ENCODE data around the gene DNMT3B.
"Not testable (repeated sequence)": the region's sequence is repeated elsewhere in the genome, so short reads cannot be mapped to it uniquely, and the experiment has no call there.

DNMT3B gene

DNA sequence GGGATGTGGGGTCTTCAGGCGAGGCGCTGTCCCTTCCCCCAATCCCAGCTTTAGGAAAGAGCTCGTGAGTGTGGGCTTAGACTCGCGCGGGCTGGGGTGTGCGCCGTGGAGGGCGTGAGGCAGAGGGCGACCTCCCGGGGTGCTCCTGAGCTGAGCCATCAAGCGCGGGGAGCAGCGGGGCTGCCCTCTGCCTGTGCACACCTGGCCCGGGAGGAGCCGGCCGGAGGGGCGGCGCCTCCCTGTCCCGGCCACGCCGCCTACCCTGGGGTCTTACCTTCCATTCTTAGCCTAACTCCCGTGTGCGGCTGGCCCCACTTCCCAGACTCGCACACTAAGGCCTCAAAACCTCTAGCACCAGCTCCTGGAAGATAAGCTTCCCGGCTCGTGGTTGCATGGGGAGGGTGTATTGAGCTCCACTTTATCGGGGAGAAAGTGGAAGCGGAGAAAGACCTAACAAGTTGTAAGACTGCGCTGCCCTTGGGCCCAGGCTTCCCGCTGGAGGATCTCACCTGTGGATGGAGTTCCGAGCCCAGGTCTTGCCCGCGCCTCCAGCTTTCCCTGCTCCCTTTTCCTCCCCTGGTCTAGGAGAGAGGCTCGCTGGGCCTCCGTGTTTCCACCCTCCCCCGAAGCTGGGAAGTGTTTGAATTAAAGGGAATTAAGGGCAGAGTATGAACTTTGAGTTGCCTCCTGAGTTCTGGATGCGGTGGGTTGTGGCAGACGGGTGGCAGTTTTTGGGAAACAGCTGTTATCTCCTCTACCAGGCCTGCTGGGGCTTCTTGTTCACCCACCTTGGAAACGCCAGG is 1.2 kb downstream of the DNMT3B start:
- DNase-seq, result no peak

DNA sequence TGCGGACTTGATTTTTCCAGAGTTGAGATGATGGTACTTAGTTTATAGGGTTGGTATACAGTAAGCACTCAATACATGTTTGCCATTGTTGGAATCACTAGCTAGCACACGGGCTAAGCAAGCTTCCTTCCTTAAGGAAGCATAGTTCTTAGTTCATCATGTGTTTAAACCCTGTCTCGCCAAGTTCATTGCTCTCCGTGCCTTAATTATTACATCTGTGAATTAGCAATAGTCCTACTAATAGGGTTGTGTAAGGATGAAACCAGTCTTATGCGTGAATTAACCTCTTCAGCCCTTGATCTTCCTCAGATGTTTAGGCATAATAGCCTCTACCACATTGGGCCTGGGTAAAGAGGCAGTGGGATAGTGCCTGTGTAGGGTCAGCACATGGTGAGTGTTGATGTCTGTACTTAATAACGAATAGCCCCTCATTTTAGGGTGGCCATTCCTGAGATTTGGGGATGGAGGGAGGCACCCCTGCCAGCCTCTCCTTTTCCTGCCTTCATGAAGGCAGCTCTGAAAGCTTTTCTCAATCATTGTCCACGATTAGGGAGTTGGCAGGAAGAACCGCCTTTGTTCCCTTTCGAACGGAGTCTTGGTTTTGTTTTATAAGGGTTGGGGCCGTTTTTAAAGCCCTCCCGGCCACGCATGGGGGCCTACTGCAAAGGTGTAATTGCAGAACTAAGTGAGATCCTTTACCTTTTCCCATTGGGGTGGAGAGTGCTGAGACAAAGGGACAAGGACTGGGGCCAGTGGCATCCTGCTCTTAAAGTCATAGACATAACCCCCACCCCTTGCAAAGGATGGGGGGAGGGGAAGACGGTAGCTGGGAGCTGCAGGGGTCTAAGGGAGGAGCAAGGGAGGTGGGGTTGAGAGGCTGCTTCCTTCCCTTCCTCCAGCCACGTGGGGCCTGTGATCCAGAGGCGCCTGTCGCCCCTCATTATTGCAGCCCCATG is 2.1 kb downstream of the DNMT3B start:
- DNase-seq, result no peak

DNA sequence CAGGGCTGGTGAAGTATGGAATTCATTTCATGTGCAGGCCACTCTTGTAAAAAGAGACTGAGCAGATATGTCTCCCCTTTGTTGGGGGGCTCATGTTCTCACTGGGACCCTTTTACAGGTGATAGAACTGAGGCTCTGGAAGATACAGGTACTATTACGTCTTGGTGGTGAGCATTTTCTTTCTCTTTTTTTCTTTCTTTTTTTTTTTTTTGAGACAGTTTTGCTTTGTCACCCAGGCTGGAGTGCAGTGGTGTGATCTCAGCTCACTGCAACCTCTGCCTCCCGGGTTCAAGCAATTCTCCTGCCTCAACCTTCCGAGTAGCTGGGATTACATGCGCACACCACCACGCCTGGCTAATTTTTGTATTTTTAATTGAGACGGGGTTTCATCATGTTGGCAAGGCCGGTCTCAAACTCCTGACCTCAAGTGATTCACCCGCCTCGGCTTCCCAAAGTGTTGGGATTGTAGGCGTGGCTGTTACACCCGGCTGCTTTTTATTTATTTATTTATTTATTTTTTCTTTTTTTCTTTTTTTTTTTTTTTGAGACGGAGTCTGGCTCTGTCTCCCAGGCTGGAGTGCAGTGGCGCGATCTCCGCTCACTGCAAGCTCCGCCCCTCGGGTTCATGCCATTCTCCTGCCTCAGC is 3.2 kb downstream of the DNMT3B start:
- DNase-seq, result not testable (repeated sequence)

DNA sequence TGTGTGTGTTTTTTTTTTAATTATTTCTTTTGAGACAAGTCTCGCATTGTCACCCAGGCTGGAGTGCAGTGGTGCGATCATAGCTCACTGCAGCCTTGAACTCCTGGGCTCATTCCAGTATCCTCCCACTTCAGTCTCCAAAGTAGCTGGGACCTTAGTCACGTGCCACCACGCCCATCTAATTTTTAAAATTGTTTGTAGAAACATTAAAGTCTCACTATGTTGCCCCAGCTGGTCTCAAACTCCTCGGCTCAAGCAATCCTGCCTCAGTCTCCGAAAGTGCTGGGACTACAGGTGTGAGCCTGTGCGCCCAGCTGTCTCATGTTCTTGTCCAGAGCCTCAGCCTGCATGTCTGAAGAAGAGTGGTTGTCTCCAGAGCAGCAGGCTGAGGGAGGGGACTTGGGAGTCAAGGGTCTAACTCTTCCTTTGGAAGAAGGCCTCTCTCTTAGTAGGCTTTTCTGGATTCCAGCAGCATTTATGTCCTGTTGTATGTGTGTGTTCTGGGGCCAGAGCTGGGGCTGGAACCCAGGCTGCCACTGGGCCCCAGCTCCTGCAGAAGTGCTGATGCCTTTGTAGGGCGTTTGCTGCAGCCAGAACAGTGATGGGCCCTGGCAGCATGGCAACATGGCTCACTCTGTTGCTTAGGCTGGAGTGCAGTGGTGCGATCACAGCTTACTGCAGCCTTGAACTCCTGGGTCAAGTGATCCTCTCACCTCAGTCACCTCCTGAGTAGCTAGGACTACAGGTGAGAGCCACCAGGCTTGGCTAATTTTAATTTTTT is 5.4 kb downstream of the DNMT3B start:
- DNase-seq, result no peak

DNA sequence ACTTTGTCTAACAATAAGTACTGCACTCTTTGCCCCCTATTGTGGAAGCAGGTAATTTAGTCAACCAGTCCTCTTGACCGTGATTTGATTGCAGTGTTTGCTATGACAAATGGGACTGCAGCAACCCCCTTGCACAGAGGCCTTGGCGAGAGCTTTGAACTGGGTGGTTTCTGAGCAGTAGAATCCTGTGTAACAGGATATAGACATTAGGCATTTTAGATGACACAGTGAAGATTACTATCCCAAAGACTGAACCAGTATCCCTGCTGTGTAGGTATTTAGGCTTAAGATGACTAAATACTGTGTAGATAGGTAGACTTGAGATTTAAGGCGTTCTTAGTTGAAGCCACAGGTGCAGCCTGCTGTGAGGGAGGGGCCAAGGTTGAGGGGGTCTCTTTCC is 9.9 kb downstream of the DNMT3B start:
- no peak for DNase-seq

DNA sequence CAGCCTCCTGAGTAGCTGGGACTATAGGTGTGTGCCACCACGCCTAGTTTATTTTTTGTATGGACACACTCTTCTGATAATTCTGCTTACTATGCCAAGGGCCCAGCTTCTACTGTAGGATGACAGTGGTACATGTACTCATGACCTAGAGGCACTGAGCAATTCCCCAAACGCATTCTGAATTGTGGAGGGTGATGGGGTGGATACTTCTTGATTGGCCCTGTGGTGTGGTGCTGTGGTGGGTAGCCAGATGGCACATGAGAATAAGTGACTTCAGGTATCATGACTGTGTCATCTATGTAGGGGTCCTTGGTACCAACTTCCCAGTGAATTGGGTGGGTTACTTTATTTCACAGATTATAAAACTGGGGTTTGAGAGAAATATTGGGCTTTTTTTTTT is 11.0 kb downstream of the DNMT3B start:
- DNase-seq, result no peak

DNA sequence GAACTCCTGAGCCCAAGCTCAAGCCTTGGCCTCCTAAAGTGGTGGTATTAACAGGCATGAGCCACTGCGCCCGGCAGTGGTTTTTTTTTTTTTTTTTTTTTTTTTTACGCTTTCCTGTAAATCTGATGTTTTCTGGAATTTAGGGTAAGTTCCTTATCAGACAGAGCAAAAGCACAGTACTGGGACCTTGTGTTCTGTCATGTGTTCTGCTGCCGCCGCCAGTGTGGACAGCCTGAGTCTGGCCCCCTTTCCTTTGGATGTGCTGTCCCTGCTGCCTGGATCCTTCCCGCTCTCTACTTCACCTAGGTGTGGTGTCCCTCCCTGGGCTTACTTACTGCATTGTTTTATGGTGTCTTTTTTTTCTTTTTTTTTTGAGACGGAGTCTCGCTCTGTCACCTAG is 11.7 kb downstream of the DNMT3B start:
- no peak for DNase-seq

DNA sequence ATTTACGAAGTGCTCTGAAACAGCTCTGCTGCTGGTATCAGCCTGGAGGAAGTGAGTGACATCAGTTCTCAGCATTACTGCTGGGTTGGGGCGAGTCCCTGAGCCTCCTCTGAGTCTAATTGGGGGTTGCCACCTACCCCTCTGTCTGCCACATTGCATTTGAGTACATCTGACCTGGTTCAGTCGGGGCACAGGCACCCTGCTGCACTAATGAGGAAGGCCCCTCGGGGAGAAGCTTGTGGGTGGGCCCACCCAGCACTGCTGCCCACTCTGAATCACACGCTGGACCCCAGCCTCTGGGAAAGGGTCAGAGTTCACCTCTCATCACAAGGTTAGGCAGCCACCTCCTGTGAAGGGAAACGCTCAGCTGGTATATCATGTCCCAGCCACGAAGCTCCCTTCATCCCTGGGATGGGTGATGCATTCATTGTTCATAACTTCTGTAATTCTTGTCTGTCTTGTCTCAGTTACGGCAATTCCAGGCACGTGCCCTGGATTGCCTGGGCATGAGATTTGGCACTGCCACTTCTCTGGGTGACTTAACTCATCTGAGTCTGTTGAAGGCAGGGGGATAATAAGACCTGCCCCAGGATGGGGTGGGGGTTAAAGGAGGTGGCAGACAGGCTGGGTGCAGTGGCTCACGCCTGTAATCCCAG is 13.3 kb downstream of the DNMT3B start:
- DNase-seq, result no peak

DNA sequence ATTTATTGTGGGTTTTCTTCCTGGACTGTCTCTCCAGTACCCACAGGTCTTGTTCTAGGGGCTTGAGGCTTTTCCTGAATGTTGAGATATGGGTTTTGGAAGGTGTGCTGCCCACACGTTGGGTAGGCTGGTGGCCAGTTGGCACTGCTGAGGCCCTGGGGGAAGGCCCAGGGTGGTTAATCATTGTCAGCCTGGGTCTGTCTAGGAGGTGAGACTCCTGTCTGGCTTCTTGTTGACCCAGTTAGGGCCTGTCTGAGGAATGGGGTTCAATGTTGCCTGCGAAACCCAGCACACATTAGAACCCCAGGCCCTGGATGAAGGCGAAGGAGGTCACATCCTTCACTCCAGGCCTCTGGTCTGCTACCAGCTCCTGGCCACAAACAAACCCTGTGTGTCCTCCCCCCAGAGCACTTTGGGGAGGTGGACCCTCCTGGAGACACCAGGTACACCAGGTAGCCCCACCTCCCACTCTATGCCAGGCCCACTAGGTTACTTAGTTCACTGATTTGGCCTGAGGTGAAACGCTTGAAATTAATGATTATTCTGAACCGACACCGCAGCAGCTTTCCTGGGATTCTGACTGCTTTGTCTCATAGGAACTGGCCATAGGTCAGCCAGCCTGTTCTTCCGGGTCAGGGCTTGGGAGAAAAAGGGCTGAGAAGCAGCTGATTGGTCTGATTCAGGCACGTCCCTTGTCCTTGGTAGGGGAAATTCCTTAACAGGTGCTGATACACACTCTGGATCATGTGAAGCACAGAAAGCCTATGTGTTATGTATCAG is 15.2 kb downstream of the DNMT3B start:
- DNase-seq, result no peak

DNA sequence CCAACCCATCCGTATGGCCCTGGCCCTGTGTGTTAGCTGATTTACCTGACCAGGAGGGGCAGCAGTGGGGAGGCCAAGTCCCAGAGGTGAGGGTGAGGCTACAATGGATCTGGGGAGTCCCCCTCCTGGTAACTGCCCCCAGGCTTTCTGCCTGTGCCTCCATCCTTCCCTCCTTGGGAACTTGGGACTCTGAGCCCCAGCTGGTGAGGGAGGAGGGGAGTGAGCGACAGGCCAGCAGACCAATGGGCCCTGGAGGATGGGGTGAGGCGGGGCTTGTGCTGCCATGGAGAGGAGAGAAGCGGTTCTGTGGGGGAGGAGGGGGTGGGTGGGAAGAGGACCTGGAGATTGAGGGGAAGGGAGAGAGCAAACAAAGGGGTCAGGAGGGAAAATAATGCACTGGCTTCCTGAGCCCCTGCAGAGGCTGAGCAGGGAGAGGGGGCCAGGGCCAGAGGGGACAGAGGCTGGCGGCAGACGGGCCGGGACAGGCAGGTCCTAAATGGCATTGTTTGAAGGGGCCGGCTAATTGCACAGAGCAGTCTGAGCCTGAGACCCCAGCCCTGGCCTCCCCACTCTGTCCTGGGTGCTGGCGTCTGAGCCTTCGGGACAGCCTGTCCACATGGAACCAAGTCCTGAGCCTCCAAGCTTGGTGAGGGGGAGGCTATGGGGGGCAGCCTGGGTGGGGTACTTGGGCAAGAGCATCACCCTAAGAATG is 17.5 kb downstream of the DNMT3B start:
- DNase-seq, result no peak

DNA sequence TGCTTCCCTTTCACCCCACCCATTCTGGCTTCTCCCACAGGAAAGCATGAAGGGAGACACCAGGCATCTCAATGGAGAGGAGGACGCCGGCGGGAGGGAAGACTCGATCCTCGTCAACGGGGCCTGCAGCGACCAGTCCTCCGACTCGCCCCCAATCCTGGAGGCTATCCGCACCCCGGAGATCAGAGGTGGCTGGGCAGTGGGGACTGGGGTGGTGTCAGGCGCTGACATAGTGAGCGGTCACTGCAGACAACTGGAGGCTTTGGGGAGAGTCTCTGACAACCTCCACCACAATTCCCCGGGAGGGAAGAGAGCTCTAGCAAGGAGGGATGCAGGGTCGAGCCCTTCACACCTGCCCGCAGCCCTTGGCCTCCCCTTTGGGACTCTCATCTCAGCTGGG is 18.1 kb downstream of the DNMT3B start:
- no peak for DNase-seq

DNA sequence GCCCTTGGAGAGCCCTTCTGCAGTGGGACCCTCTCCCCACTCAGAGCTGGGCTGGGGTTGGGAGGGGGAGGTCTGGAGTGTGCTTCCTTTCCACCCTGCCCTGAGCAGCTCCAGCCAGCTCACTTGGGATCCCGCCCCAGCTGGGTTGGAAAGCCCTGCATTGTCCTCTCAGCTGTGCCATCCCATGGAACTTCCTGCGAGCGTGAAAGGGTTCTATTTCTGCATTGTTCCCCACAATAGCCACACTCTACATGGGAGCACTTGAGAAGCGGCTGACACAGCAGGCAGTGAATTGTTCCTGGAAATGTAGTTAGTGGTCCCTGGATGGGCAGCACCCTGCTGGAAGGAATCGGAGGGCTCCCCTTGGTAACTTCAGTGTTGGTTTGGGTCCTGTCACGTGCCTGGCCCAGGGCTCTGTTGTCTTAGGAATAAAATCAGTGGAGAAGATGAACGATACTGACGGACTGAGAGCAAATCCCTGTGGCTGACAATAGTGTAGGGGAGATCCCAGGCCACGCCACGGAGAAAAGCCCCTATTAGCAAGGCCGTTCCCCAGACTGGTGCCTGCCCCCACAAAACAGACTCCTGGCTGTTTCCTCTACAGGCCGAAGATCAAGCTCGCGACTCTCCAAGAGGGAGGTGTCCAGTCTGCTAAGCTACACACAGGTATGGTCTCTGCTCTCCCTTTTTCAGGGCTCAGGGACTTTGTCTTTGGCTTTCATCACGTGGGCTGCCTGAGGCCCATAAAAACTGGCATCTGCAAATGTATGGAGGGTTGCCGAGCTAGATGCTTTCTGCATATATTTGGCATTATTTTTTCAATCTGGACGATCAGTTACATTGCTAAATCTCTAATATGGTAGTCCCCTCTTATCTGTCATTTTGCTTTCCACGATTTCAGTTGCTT is 18.8 kb downstream of the DNMT3B start:
- DNase-seq, result no peak

DNA sequence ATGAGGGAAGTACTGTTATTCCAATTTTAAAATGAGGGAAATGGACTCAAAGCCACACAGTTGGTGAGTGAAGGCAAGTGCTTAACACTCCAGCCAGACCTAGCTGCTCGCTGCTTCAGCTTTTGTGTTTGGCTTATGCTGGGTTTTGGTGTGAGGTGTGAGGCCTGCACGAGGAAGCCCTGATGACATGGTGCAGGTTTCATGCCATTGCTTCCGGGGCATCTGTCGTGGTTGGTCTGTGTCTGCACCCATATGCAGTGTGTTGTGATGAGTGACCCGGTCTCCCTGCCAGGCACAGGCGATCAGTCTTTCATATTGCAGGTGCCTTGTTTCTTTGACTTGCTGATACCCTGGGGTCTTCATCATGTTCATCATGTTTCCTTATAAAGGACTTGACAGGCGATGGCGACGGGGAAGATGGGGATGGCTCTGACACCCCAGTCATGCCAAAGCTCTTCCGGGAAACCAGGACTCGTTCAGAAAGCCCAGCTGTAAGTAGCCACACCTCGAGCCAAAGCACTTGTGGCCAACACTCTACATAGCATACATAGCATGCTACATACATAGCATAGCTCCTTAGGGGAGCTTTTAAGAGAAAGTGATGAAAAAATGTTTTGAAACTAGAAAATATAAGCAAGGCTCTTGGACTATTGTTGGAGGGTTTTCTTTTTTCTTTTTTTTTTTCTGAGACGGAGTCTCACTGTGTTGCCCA is 22.3 kb downstream of the DNMT3B start:
- DNase-seq, result no peak

DNA sequence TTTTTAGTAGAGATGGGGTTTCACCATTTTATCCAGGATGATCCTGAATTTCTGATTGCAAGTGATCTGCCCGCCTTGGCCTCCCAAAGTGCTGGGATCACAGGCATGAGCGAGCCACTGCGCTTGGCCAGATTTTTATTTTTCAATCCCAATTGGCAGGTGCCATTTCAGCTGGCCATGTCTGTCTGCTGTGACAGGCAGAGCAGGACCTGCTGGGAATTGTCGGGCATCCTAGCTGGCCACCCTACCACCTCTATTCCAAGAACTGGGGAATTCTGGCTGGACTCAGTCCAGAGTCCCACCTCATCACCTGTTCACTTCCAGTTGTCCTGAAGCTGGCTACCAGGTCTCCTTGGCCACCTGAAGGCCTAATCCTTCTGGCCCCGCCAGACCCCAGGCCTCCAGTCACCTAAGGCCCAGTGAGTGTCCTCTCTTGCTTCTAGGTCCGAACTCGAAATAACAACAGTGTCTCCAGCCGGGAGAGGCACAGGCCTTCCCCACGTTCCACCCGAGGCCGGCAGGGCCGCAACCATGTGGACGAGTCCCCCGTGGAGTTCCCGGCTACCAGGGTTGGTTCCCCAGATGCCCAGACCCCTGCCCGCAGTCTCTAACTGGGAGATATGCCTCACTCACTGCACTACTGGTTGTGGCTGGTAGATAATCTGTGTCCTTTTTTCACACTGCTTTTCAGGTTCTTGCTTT is 24.0 kb downstream of the DNMT3B start:
- DNase-seq, result no peak

DNA sequence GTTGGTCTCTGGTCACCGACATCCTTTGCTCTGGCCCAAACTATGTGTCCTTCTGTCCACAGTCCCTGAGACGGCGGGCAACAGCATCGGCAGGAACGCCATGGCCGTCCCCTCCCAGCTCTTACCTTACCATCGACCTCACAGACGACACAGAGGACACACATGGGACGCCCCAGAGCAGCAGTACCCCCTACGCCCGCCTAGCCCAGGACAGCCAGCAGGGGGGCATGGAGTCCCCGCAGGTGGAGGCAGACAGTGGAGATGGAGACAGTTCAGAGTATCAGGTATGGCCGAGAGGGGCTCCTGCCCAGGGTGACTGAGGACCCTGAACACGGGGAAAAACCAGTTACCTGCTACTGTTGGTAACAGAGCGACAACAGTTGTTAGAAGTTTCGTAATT is 25.0 kb downstream of the DNMT3B start:
- no peak for DNase-seq

DNA sequence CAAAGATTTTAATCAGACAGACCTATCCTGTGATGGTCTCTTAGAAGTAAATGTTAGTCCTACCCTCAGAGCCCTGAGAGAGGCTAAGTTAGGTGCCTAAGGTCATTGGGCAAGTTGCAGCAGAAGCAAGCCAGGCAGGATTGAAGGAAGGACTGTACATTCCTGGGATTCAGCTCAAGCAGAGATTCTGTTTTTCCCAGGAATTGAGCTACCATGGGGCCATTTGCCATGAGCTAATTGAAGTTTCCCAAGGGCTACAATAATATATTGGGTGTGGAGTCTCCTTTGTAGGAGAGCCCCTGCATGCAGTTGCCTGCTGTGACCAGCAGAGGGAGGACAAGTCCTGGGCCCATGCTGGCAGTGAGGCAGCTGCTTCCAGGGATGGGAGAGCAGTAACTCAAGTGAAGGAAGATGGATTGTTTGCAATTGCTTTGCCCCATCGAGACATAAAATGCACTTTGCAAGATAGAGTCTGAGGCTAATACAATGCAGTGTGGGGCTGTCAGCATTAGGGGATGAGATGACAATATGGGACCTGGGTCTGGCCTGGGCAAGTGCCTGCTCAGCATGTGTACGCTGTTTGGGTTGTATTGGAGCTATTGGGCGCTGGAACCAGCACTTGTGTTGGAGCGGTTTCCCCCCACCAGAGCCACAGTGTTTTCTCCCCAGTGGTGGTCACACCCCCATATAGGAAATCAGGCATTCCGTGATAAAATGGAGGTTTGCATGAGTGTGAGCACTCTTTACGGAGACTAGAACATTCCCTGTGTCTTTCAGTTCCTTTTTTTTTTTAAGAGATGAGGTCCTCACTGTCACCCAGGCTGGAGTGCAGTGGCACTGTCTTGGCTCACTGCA is 27.9 kb downstream of the DNMT3B start:
- DNase-seq, result peak; percentile 74

DNA sequence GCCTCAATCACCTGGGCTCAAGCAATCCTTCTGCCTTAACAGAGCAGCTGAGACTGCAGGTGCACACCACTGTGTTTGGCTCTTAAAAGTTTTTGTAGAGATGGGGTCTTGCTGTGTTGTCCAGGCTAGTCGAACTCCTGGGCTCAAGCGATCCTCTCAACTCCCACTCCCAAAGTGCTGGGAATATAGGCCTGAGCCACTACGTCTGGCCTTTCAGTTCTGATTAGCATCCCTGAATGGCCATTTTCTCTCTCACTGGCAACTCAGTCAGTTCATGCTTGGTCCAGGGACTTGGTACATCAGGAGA is 28.5 kb downstream of the DNMT3B start:
- no peak for DNase-seq

Measured in NCI-H2171 (cell line).